NCI-H146 treated with DMSO at 0.1 percent for 48 hours (cell line): Measurements from ENCODE around the gene PLCB1.
"Not testable (repeated sequence)": the region's sequence is repeated elsewhere in the genome, so short reads cannot be mapped to it uniquely, and the experiment has no call there.

Experiments used
- DNase-seq: peaks from one replicate; lab custom pipeline; 2025; ENCODE audit not compliant: unreplicated experiment; lab: John Stamatoyannopoulos, UW

The PLCB1 gene

DNA sequence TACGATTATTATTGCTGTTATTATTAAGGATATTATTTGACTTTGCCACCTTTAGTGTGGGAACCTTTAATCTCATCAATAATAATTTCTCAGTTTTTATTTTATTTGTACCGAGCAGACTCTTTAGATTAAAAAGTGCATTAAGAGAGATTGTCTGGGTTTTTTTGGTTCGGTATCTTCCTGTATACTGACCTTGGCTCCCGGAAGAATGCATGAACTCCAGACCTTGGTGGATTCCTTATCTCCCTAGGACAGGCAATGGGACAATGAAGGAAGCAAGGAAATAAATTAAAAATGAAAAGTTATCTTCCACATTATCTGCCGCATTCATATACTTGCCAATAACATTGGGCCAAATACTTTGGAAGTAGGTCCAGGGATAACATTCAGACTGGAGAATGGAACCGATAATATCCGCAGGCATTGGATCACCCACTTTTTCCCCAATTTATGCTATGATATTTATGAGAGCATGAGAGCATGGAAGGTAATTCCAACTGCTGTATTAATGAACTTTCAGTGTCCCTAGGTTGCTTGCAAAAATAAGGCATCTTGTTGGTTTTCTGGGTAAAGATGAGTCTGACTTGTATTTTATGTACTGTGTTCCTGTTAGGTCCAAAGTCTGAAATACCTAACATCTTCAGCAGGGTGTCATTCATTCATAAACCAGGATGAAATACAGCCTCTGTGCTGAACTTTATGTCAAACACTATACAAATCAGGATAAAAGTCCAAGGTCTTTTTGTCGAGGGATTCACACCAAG, 232.1 kb downstream of the PLCB1 start:
- DNase-seq: no peak

DNA sequence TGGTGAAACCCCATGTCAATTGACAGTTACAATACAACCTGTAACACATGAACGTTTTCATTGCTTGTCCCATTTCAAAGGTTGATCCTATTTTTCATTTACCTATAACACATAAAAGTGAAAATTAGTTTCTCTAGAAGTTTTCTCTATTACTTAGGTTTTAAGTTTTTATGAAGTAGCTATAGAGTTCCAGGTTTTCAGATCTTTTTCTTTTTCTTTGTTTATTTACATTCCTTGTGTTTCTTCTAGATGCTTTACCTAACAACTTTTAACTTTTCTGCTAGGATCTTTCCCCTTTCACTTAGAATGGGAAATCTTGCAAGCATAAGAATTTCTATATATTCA, 232.6 kb downstream of the PLCB1 start:
- DNase-seq: no peak

DNA sequence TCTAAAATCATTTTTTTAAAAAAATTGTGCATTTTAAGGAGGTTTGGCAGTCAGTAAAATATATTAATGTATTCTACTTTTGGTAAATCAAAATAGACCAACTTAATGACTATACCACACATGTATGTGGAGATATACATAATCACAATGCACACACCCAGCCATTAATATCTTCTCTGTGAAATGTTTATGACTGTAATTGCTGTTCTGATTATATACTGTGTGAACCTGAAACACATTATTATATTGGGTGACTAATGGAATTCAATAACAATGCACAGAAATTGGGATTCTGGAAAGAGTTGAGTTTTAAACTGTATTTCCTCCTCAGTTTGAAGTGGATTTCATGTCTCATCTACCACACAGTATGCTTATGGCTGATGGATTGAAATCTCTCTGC, 233.6 kb downstream of the PLCB1 start:
- no peak for DNase-seq

DNA sequence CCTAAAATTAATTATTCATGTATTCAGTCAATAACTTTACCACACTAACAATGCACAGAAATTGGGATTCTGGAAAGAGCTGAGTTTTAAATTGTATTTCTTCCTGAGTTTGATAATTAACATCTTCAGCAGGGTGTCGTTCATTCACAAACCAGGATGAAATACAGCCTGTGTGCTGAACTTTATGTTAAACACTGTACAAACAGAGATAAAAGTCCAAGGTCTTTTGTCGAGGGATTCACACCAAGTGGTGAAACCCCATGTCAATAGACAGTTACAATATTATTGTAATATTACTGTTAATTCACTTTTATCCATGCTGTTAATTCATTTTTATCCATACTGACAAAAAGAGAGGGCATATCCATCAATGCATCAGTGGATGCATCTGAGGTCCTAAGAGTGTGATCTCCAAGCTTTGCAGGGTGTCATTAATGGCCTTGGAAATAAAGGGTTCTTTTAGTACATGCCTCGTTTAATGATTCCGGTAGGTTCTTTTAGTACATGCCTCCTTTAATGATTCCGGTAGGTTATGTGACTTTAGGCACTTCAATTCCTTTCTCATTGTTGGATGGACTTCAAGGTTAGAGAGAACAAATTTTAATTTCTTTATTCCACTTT, 234.3 kb downstream of the PLCB1 start:
- DNase-seq: no peak

DNA sequence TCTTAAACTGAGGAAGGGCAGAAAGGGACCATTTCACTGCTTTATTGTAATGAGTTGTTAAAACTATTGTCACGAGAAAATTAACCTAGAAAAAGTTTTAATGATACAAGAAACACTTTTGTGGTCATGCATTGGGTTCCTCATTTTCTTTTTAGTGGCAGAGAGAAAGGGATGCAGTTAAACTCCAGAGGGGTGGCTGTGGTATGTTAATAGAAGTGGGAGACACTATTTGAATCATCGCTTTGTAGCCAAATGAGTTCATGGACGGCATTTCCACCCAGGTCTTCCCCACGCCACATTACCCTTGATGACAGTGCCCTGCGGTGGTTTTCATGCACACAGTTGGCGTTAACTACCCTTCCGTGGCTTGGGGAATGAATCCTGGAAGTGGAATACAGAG, 235.6 kb downstream of the PLCB1 start:
- DNase-seq: no peak

DNA sequence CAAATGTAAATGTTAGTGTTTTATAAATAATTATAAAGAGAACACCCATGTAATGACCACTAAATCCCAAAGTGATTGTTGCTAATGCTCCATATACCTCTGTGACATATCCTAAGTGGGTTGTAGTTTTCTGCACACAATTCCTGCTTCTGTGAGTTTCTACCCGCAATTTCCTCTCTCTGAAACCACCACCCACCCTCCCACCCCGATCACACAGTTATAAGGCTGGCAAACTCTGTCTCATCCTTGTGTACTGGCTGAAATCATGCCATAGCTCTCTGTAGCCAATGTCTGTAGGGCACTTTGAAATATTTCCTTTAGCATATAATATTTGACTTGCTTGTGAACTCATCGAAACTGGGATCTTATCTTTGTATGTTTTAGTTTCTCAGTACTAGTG, 236.6 kb downstream of the PLCB1 start:
- no peak for DNase-seq

DNA sequence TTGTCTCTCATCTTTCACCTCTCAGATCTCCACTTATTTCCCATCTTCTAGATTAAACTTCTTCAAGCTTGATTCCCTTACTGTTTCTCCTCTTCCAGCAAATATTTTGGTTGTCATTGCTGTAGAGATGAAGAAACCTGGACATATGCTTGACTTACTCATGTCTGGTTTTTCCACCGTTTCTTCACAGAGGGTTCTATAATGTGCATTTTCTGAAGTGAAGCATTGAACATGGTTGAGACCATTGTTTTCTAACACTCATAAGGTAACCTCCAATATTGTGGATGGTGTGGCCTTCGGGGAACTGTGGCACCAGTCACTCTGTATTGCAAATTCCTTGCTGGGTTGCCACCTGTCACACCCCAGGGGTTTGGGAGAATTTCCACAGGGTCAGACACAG, 237.2 kb downstream of the PLCB1 start:
- DNase-seq: no peak

DNA sequence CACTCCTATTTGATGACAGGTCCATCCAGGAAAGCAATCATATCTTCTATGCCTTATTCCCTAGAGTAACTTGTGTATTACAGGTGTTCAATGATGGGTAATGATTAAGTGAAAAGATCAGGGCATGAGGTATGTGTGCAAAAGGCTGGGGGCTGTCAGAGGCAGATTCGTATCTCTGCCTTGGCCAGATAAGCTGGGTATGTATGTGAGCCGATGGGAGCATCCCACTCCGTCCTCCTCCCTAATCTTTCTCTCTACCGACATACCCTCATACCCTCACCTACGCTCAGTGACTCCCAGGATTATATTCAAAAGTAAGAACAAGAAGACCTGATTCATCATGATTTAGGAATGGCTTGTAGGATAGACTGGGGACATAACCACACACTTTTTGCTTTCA, 238.7 kb downstream of the PLCB1 start:
- DNase-seq: no peak

DNA sequence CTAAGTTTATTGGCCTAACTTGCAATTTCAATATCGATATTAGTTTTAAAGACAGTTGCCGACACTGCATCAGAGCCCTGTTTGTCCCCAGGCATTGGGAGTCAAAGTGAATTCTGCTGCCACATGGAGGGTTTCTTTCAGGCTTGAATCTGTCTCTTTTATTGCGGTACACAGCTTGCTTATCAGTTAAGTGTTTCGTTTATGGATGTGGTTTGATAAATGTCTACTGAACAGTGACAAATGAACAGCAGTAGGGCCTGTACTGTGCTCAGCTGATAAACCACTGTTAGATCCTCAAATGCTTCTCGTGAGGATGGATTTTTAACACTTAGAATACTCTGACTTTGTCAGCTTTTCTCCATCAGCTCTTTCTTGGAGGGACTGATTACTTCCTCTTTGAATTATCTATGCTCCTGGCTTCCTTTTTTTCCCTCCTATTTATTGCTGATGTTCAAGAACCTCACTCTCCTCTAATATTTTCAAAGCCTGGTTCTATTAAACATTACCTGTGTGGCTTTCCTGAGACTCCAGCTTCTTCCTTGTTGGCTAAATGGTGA, 240.8 kb downstream of the PLCB1 start:
- no peak for DNase-seq

DNA sequence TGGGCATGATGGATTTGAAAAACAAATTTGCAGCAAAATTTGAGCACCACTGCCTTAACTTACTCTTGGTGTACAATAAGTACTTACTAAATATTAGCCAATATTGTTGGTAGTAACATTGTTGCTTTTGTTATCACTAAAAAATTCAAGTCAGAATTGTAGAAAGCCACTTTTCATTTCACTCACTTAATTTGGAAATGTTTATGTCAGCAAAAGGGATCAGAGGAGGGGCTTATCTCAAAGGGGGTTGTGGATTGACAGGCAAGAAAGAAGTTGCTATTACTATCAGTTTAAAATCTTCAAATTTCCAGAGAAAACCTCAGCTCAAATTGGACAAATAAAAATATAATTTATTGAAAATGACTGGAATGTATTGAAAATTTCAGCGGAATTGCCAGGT, 241.5 kb downstream of the PLCB1 start:
- no peak for DNase-seq

DNA sequence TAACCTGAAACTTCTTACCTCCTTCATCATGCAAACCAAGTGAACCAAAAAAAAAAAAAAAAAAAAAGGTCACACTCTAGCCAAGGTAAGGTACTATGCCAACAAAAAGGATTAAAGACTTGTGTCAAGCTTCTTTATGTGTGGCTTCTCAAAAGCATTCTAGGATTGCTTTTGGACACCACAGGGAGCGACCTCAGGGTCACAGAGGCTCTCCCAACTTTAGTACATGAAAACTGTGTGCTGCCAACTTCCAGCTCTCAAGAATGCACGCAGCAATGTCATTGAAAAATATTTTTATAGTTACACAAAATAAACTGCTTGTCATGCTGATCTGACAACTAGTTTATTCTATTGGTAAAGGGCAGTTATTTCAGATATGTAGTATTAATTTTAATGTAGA, 243.8 kb downstream of the PLCB1 start:
- no peak for DNase-seq

DNA sequence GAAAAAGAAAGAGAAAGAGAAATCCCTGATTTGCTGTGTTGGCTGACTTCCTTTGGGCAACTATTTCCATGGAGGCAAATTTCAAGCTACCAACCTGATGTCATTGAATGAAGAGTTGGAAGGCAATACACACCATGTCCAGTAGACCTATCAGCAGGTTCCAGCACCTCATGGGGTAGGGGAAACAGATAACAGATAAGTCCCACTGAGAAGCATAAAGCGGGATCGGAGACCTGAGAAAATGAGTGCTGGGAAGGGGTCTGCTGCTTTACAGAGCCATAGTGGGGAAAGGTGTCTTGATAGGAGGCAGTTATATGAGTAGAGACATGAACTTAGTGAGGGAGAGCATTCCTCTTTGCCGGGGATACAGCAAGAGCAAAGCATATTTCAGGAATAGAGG, 244.9 kb downstream of the PLCB1 start:
- no peak for DNase-seq

DNA sequence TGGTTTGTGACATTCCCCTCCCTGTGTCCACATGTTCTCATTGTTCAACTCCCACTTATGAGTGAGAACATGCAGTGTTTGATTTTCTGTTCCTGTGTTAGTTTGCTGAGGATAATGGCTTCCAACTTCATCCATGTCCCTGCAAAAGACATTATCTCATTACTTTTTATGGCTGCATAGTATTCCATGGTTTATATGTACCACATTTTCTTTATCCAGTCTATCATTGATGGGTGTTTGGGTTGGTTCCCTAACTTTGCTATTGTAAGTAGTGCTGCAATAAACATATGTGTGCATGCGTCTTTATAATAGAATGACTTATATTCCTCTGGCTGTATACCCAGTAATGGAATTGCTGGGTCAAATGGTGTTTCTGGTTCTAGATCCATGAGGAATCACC, 247.1 kb downstream of the PLCB1 start:
- not testable (repeated sequence) for DNase-seq

DNA sequence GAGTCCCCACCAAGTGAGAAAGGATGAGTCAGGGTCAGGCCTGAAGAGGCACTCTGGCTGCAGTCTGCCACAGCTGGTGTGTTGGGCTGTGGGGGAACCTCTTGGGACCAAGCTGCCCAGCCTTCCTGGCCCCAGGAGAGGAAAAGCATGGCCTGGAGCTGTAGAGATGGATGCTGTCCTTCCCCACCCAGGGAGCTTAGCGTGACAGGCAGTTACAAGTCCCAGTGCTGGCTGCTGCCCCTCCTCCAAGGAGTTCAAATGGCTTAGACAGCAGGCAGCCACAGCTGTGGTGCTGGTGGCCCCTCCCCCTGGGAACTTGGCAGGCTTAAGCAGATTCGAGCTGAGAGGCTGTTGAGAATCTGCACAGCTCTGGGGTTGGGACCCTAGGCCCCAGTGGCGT, 253.2 kb downstream of the PLCB1 start:
- DNase-seq: no peak

DNA sequence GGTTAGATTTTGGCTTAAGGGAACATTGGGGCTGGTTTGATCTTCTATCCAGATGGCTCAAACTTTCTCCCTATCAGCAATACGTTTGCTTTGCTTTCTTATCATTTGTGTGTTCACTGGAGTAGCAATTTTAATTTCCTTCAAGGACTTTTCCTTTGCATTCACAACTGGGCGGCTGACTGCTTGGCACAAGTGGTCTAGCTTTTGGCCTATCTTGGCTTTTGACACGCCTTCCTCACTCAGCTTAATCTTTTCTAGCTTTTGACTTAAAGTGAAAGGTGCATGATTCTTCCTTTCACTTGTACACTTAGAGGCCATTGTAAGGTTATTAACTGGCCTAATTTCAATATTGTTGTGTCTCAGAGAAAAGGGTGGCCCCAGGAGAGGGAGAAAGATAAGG, 254.9 kb downstream of the PLCB1 start:
- no peak for DNase-seq

DNA sequence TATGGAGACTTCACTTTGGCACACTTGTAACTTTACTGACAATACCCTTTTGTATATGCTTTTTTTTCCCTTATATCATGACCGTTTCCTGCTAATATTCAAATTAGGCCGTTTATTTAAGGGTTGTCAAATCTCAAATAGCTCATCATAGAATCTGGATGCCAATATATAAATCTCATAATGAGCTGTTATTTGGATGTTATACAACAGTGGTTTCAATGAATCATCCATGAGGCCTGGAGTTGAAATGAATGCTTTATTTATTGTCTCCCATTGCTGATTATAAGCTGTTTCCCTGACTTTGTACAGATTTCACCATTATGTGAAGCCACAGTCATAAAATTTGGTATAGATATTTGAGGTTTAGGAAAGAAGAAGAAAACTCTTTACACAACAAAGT, 256.1 kb downstream of the PLCB1 start:
- DNase-seq: no peak

DNA sequence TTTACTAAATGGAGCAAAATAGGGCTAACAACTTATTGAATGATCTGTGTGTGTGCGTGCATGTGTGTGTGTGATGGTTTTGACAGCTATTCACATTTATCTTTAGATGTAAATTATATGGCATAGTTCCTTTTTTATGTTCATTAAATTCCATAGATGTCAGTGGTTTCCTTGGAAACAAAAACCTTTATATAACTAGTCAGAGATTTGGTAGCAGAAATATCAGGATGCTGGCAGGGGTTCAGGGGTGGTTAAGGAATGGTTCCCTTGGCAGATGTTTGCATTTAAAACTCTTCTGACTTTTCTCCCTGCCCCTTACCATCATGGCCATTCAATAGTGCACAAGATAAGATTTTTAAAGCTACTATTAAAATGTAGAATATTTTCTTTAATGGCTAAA, 256.6 kb downstream of the PLCB1 start:
- no peak for DNase-seq

DNA sequence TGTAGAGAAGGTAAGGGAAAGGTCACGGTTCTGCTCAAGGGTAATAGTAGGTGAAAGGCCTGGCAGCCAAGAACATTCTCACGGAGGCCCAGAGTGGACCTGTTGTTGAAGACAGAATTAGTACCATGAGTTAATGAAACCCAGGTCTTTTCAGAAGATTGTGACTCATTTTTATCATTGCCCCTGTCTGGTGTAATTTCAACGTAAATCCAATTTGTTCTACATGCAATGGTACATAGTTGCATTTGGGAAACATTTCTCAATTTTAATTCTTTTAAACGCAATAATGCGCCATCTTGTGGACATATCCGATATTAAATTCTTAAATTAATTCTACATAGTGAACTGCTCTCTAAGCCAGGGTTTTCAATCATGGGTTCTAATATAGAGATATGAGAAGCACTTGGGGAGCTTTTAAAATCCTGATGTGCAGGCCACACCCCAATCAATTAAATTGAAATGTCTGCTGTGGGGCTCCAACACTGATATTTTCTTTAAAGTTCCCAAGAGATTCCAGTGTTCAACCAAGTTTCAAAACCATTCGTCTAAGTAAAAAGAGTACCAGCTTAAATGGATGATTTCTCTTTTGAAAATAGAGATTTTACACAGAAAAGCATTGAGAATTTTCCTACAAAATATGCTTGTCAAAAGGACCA, 257.4 kb downstream of the PLCB1 start:
- peak; percentile 41 for DNase-seq

DNA sequence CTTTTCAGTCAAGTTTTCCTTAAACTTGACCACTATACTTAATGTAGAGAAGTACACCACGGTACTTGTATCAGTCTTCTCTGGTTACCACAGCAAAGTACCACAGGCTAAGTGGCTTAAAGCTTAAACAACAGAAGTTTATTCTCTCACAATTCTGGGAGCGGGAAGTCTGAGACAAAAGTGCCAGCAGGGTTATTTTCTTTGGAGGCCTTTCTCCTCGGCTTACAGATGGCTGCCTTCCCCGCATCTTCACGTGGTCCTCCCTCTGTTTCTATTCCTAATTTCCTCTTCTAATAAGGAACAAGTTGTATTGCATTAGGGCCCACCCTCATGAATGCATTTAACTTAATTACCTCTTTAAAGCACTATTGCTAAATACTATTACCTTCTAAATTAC, 258.0 kb downstream of the PLCB1 start:
- no peak for DNase-seq

DNA sequence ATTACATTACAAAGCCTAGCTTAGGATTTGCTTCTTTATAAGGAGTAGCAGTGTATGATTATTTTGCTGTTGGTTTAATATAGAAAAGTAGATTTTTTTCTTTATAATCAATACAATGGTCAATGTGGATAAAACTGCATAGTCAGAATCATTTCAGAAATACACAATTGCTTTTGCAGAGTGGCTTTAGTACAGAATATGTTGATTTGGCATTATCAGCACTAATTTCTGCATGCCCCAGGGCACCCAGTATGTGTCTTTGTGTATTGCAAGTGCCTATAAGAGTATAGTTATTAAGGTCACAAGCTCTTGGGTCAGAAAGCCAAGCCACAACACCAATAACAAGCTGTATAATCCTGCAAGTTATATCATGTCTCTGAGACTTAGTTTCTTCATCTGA, 258.4 kb downstream of the PLCB1 start:
- no peak for DNase-seq

DNA sequence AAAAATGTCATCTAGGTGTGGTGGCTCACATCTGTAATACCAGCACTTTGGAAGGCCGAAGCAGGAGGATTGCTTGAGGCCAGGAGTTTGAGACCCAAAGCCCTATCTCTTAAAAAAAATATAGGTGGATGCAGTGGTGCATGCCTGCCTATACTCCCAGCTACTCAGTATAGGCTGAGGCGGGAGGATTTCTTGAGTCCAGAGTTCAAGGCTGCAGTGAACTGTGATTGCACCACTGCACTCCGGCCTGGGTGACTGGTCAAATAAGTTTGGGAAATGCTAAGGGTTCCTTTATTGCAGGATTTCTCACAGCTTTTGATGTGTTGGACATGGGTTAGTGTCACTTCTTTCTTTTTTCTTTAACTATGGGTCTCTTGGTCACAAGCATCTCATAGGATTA, 261.3 kb downstream of the PLCB1 start:
- DNase-seq: no peak

DNA sequence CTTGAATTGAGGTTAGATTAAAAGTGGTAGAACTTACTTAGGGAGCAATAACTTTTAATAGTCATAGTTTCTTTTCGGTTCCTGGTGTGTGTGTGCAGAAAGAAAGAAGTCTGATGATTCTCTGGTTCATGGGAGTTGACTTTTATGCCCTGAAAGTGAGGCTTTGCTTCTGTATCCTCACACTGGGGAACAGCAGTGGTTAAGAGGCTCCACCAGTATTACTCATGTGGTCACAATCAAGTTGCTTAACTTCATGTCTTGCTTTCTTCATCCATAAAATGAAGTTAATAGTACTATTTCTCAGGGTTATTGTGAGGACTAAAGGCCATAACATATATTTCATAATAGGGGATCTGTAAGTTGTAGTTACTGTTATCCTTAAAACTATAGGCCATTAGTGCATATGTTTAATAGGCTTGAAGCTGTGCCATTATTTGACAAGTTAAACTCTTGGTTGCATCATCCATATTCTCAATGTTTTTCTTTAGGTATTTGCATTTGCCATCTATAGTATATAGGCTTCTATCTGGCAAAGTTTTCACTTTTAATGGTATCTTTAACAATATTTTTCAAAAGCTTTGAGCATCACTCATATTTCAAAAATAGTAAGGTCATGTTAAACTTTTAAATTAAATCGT, 262.4 kb downstream of the PLCB1 start:
- no peak for DNase-seq
